HL-60 (cell line): Measurements from ENCODE around the gene MYH15.

Source experiments
- DNase-seq, 2 experiments: peaks; one replicate each; pipeline ENCODE4 v3.0.0-alpha.2; 2010 to 2020; ENCODE audit warnings: low read depth in 1 of 2, low spot score in 1 of 2
- H3K27ac ChIP-seq: fragments of 250-450 bp; sonication (Bioruptor Pico); replicated peaks from 2 replicates; pipeline ENCODE4 v1.5.1; 2020; ENCODE audit warnings: mild to moderate bottlenecking, moderate library complexity
- H3K27me3 ChIP-seq: fragments of 250-450 bp; sonication (Bioruptor Pico); 2 replicates; pipeline ENCODE4 v1.5.1; 2021; ENCODE audit warnings: mild to moderate bottlenecking, moderate library complexity; ENCODE audit not compliant: insufficient read depth, poor library complexity, severe bottlenecking
- H3K4me3 ChIP-seq: replicated peaks from 2 replicates; pipeline ENCODE4 v1.5.1; 2011; ENCODE audit warnings: mild to moderate bottlenecking, control low read depth, low read length; ENCODE audit not compliant: insufficient read depth
- GABPA ChIP-seq: IDR thresholded peaks from 2 replicates; pipeline ENCODE4 v1.6.1; 2012; ENCODE audit warnings: low read depth
- POLR2AphosphoS5 ChIP-seq: IDR thresholded peaks from 2 replicates; pipeline ENCODE4 v1.6.1; 2012; ENCODE audit warnings: low read depth
- SPI1 ChIP-seq: IDR thresholded peaks from 2 replicates; pipeline ENCODE4 v1.6.1; 2012; ENCODE audit warnings: low read depth, mild to moderate bottlenecking, borderline replicate concordance
- TF ChIP-seq, protein P1 (sequence below): IDR thresholded peaks from one replicate; pipeline ENCODE4 v1.5.1; 2011; ENCODE audit warnings: low read length, control low read depth, inconsistent platforms; ENCODE audit not compliant: insufficient read depth
- TF ChIP-seq, protein P2 (sequence below): IDR thresholded peaks from 2 replicates; pipeline ENCODE4 v1.6.1; 2012; ENCODE audit warnings: low read depth; ENCODE audit not compliant: insufficient replicate concordance

Gene MYH15

DNA sequence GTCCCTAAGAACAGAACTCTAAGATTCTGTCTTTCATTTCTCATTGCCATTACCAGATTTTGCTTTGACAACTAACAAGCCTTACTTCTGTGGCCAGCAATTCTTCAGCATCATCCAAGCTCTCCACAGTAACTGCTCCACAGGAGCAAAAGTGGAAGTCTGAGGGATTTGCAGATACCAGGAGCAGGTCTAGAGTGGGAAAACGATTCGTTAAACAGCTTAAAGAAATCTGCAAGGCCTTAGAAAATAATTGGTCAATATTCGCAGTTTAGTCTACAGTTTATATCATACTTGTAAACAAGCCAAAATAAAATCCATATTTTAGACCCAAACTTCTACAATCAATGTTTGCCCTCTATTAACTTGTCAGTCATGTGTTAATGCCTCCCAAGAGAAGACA lies 24.1 kb downstream of the MYH15 start:
- H3K4me3 ChIP-seq: no peak overlapping the region
- TF ChIP-seq POLR2AphosphoS5: no peak
- no peak for TF ChIP-seq SPI1
- no peak for TF ChIP-seq GABPA
- TF ChIP-seq, protein P1, sequence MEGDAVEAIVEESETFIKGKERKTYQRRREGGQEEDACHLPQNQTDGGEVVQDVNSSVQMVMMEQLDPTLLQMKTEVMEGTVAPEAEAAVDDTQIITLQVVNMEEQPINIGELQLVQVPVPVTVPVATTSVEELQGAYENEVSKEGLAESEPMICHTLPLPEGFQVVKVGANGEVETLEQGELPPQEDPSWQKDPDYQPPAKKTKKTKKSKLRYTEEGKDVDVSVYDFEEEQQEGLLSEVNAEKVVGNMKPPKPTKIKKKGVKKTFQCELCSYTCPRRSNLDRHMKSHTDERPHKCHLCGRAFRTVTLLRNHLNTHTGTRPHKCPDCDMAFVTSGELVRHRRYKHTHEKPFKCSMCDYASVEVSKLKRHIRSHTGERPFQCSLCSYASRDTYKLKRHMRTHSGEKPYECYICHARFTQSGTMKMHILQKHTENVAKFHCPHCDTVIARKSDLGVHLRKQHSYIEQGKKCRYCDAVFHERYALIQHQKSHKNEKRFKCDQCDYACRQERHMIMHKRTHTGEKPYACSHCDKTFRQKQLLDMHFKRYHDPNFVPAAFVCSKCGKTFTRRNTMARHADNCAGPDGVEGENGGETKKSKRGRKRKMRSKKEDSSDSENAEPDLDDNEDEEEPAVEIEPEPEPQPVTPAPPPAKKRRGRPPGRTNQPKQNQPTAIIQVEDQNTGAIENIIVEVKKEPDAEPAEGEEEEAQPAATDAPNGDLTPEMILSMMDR: no peak
- TF ChIP-seq, protein P2, sequence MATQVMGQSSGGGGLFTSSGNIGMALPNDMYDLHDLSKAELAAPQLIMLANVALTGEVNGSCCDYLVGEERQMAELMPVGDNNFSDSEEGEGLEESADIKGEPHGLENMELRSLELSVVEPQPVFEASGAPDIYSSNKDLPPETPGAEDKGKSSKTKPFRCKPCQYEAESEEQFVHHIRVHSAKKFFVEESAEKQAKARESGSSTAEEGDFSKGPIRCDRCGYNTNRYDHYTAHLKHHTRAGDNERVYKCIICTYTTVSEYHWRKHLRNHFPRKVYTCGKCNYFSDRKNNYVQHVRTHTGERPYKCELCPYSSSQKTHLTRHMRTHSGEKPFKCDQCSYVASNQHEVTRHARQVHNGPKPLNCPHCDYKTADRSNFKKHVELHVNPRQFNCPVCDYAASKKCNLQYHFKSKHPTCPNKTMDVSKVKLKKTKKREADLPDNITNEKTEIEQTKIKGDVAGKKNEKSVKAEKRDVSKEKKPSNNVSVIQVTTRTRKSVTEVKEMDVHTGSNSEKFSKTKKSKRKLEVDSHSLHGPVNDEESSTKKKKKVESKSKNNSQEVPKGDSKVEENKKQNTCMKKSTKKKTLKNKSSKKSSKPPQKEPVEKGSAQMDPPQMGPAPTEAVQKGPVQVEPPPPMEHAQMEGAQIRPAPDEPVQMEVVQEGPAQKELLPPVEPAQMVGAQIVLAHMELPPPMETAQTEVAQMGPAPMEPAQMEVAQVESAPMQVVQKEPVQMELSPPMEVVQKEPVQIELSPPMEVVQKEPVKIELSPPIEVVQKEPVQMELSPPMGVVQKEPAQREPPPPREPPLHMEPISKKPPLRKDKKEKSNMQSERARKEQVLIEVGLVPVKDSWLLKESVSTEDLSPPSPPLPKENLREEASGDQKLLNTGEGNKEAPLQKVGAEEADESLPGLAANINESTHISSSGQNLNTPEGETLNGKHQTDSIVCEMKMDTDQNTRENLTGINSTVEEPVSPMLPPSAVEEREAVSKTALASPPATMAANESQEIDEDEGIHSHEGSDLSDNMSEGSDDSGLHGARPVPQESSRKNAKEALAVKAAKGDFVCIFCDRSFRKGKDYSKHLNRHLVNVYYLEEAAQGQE: no peak
- no peak for DNase-seq

DNA sequence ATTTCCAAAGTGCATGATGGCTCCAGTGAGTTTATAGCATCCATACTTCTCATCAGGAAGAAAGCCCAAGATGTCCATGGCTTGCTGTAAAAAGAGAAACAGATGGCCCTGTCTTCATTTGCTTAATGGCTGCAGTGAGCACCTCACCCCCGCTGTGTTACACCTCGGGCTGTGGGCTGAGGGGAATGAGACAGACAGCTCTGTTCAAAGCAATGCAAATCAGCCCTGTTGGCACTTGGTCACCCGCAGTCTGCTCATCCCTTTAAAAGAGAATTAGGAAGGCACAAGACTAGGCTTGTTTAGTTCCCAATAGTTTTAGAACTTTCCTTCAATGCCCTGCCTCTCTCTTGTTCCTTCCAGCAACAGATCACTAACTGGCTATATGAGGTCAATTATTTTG lies 25.2 kb downstream of the MYH15 start:
- DNase-seq: no peak
- H3K27ac ChIP-seq: no peak overlapping the region

More for the DNA sequence above, 24.1 kb downstream of the MYH15 start:
- Histone ChIP-seq H3K27ac (no peak overlapping the region), H3K27me3 (no peaks in the 10 kb centered on the region)

DNA sequence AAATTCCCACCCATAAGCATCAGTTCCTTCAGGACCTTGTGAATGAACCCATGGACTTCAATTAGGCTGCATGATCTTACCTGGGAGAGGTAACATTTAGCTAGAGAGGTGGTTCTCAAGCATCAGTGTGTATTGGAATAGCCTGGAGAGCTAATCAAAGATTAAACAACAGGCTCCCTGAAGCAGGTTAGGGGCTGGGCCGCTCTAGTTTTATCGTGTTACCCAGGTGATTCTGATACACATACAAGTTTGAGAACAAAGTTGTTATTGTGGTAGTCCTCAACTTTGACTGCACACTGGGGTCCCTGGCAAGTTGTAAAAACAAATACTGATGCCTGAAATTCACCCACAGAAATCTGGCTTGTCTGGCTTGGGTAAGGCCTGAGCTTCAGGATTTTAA lies 31.2 kb downstream of the MYH15 start:
- Histone ChIP-seq H3K27me3 (no peaks in the 10 kb centered on the region), H3K27ac (no peak overlapping the region), H3K4me3 (no peak overlapping the region)
- TF ChIP-seq, protein P2: no peak
- TF ChIP-seq, protein P1: no peak
- TF ChIP-seq SPI1 (no peak), POLR2AphosphoS5 (no peak), GABPA (no peak)
- DNase-seq: no peak

More for the DNA sequence above, 25.2 kb downstream of the MYH15 start:
- Histone ChIP-seq H3K27me3 (no peaks in the 10 kb centered on the region), H3K4me3 (no peak overlapping the region)
- TF ChIP-seq, protein P1: no peak
- TF ChIP-seq SPI1: no peak

DNA sequence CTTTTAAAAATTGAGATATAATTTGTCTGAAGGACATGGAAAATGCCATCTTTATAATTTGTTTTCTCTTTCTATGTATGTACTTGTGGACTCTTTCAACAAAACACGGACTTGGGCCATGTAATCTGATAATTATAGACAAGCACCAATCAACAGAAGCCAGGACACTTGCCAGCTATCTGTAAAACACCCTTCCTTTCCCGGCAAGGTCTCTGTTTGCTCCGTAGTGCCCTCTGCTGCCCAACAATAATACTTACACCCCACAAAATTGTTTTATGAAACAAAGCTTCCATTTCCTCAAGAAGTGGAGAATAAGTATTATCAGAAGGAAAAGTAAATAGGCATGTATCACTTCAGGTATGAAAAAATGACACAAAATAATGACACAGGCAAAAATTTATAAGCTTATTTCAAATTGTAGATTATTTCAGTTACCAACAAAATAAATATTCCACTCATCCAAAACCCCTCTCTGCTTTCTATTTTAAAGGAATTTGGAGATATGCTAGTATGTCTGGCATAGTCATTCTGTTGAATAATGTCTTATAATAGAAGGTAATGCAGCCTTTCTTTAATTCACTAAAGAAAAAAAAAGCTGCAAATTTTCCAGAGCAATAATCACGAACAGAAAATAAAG lies 32.8 kb downstream of the MYH15 start:
- Histone ChIP-seq H3K27ac (no peak overlapping the region), H3K27me3 (no peaks in the 10 kb centered on the region), H3K4me3 (no peak overlapping the region)
- DNase-seq: peak; percentile 20 to 68
- TF ChIP-seq SPI1 (no peak), GABPA (no peak)
- TF ChIP-seq, protein P1: peak; percentile 37
- TF ChIP-seq, protein P2: no peak
